ENCODE results near the gene KCNF1. TPM values are rescaled to one million over a fixed set of nuclear protein-coding genes. Genes with fewer than 3 reads are reported as not detected.
"Not testable (repeated sequence)": the region's sequence is repeated elsewhere in the genome, so short reads cannot be mapped to it uniquely, and the experiment has no call there.

Gene KCNF1
- total RNA-seq, 2 donors from 2014 or later = 0.22 to 0.90 TPM

DNA sequence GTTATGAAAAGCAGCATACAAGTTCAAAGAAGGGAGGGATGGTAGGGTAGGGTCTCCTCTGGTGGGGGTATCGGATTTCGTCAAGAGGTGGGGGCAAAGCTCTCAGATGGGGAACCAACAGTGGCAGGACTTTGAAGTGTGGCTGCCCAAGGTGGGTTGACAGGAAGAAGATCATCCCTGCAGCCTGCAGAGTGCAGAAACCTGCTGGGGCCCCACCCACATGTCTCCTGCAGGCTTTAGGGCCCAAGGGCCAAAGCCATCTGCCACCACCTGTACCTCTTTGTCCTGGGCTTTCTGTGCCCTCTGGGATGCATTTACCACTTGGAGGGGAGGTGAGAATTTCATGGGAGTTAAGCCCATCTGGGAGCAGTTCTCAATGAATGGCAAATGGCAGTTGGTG is 42.7 kb downstream of the KCNF1 start:
- Histone ChIP-seq H3K27ac (no peak overlapping the region), H3K4me3 (no peak overlapping the region)
- intact Hi-C loops (cut with DNase I) = no loop called here

DNA sequence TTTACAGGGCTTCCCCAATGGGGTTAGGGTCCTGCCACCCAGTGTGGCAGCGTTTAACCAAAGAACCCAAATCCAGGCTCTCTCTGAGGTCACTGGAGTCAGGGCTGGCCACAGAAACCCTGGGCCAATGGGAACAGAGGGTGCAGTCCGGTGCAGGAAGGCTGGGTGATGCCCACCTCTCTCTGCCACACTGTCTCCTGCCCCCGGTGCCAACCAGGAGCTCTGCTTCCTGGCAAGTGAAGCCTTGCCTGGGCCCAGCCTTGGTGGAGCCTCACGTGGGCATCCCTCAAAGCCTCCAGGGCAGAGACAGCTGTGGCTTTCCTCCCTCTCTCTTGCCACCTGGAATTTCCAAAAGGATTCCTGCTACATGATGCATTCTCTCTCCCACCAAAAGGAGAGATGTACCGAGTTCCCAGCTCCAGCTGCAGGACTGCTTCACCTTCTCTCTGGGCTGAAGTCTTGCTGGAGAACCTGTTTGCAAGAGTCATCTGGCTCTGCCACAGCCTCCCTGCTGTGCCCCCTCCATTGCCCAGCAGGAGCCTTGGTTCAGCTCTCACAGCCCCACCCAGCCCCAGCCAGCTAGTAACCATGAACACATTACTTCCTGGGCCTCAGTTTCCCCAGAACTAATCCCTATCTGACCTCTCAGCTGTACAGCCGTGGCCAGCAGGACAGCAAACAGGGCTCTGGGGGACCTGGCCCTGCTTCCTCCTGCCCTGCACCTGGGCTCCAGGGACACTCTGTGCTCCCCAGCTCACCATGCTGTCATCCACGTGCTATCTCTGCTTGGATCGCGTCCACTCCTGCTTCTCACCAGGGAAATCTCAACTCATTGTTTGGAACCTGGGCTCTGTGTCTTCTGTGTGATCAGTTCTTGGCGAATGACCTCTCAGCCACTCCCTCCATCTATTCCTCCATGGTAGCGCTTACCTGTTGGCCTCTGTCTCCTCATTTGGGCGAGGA is 43.4 kb downstream of the KCNF1 start:
- intact Hi-C loops (cut with DNase I) = no loop called here
- Histone ChIP-seq H3K27me3 (no peaks in the 10 kb centered on the region), H3K4me3 (no peak overlapping the region), H3K4me1 (no peaks in the 10 kb centered on the region), H3K9ac (ENCODE audit: low read depth in 2 of 2, low read length in 2 of 2) (no peak overlapping the region), H3K27ac (no peak overlapping the region), H3K36me3 (no peaks in the 10 kb centered on the region), H3K9me3 (no peaks in the 10 kb centered on the region)
- no peak for DNase-seq
- TF ChIP-seq, protein P1, sequence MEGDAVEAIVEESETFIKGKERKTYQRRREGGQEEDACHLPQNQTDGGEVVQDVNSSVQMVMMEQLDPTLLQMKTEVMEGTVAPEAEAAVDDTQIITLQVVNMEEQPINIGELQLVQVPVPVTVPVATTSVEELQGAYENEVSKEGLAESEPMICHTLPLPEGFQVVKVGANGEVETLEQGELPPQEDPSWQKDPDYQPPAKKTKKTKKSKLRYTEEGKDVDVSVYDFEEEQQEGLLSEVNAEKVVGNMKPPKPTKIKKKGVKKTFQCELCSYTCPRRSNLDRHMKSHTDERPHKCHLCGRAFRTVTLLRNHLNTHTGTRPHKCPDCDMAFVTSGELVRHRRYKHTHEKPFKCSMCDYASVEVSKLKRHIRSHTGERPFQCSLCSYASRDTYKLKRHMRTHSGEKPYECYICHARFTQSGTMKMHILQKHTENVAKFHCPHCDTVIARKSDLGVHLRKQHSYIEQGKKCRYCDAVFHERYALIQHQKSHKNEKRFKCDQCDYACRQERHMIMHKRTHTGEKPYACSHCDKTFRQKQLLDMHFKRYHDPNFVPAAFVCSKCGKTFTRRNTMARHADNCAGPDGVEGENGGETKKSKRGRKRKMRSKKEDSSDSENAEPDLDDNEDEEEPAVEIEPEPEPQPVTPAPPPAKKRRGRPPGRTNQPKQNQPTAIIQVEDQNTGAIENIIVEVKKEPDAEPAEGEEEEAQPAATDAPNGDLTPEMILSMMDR (IDR thresholded peaks at IDR 0.05) = no peak

More for the DNA sequence above, 42.7 kb downstream of the KCNF1 start:
- H3K36me3 ChIP-seq = no peaks in the 10 kb centered on the region
- H3K9me3 ChIP-seq = no peaks in the 10 kb centered on the region
- no peak overlapping the region for H3K9ac ChIP-seq (ENCODE audit: low read depth in 2 of 2, low read length in 2 of 2)
- DNase-seq = no peak
- no peaks in the 10 kb centered on the region for H3K27me3 ChIP-seq
- TF ChIP-seq, protein P1 (IDR thresholded peaks at IDR 0.05) = no peak
- H3K4me1 ChIP-seq = no peaks in the 10 kb centered on the region

DNA sequence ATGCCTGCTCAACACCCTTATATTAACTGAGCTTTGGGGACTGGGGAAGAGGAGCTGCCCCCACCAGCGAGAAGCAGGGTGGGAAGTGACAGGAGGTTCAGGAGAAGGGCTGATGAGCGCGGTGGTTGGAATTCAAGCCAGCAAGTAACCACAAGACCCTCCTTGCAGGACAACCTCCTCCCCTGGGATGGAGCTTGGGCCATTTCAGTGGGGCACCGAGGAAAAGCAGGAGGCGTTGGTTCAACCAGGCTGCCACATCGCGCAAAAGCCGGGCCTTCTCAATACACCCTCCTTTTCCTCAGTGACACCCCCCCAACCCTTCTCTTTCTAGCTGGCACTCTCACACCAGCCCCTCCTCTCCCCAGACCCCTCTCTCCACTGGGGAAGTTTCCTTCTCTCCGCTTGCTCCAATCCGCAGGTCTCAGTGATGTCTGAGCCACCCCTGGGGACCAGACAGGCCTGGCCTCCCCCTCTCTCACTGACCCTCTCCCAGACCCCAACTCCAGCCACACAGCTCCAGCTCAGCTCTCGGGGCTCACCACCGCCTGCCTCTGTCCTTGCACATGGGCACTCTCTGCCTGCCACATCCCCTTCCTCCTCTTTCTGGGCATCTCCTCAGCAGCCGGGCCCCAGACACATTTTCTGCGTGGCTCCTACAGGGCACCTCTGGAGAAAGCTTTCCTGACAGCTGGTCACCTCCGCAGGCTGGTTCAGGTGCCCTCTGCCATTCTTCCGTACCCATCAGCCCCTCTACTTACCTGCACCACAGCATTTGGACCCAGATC is 44.5 kb downstream of the KCNF1 start:
- intact Hi-C loops (cut with DNase I) = no loop called here
- Histone ChIP-seq H3K4me3 (no peak overlapping the region), H3K36me3 (no peaks in the 10 kb centered on the region), H3K9me3 (no peaks in the 10 kb centered on the region), H3K27me3 (no peaks in the 10 kb centered on the region), H3K27ac (no peak overlapping the region), H3K9ac (ENCODE audit: low read depth in 2 of 2, low read length in 2 of 2) (no peak overlapping the region), H3K4me1 (no peaks in the 10 kb centered on the region)
- DNase-seq = no peak
- TF ChIP-seq, protein P1 (IDR thresholded peaks at IDR 0.05) = no peak

DNA sequence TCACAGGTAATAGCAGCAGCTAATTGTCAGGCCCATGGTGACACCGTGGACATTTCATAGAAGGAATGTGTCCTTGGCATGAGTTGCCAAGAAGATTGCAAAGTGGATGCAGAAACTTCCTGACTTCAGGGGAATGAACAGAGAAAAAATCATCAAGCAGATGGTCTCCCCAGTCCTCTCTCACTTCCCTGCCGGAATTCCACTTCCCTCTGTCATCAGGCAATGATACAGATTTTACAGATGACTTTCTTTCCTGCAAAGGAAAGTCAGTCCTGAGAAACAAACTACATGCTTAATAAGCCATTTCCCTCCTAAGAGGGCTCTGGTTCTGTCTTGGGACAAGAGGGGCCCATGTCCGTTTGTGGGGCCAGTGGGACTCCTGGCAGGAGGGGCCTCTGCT is 45.7 kb downstream of the KCNF1 start:
- Histone ChIP-seq H3K4me3 (no peak overlapping the region), H3K36me3 (no peaks in the 10 kb centered on the region), H3K27me3 (no peaks in the 10 kb centered on the region), H3K9me3 (no peaks in the 10 kb centered on the region), H3K4me1 (no peaks in the 10 kb centered on the region), H3K27ac (no peak overlapping the region), H3K9ac (ENCODE audit: low read depth in 2 of 2, low read length in 2 of 2) (no peak overlapping the region)
- no peak for DNase-seq
- TF ChIP-seq, protein P1 (IDR thresholded peaks at IDR 0.05) = no peak
- intact Hi-C loops (cut with DNase I) = no loop called here

DNA sequence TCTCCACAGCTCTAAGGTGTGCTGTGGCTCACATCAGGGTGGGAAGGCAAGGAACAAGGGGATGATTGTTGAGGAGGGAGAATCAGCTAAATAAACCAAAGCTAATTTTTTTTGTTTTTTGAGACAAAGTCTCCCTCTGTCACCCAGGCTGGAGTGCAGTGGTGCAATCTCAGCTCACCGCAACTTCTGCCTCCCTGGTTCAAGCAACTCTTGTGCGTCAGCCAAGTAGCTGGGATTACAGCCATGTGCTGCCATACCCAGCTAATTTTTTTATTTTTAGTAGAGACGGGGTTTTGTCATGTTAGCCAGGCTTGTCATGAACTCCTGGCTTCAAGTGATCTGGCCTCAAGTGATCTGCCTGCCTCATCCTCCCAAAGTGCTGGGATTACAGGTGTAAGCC is 46.7 kb downstream of the KCNF1 start:
- H3K9ac ChIP-seq (ENCODE audit: low read depth in 2 of 2, low read length in 2 of 2); H3K27ac ChIP-seq; H3K4me1 ChIP-seq; DNase-seq; H3K36me3 ChIP-seq; H3K4me3 ChIP-seq; intact Hi-C loops (cut with DNase I); H3K9me3 ChIP-seq; H3K27me3 ChIP-seq: not testable (repeated sequence)

All from colonic mucosa (tissue), 4 donors.